ENCODE data around the gene LIPH.
A peak's percentile ranks its signal among the peaks of the same experiment; 100 is the strongest.

LIPH gene

DNA sequence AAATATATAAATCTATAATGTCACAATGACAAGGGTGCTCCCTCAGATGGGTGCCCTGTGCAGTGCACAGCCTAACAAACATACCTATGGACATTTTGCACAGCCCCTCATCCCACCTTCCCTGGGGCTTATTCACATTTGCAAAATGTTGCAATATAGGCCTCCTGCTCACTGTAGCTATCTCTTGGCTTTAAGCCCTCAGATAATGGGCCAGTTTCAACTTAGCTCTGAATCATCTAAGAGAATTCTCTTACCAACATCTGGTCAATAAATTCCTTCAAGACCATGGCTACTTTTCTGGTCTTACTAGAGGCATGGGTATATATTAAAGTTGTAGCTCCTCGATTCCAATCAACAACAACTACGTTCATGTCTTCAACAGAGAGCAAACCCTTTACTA is 17.9 kb downstream of the LIPH start:
- Histone ChIP-seq H3K36me3 (no peaks in the 10 kb centered on the region), H3K9me3 (no peaks in the 10 kb centered on the region), H3K4me3 (ENCODE audit: low read depth, low read length) (no peak overlapping the region), H3K4me1 (no peaks in the 10 kb centered on the region), H3K27me3 (no peaks in the 10 kb centered on the region)
- no peak for TF ChIP-seq CTCF (IDR thresholded peaks at IDR 0.05; ENCODE audit: low read depth, low read length)
- no peak for DNase-seq

- no peak for TF ChIP-seq CTCF (IDR thresholded peaks at IDR 0.05; ENCODE audit: low read depth, low read length)
- Histone ChIP-seq H3K36me3 (no peaks in the 10 kb centered on the region), H3K9me3 (no peaks in the 10 kb centered on the region), H3K4me3 (ENCODE audit: low read depth, low read length) (no peak overlapping the region), H3K27me3 (no peaks in the 10 kb centered on the region), H3K4me1 (no peaks in the 10 kb centered on the region)
- DNase-seq, result no peak
Observed at GRCh38 chr3:185532901-185533300, 19.5 kb downstream of the LIPH start.

- H3K4me3 ChIP-seq (ENCODE audit: low read depth, low read length), result no peak overlapping the region
- H3K36me3 ChIP-seq, result no peaks in the 10 kb centered on the region
- H3K9me3 ChIP-seq, result no peaks in the 10 kb centered on the region
- no peak for DNase-seq
- no peaks in the 10 kb centered on the region for H3K27me3 ChIP-seq
- TF ChIP-seq CTCF (IDR thresholded peaks at IDR 0.05; ENCODE audit: low read depth, low read length), result no peak
- no peaks in the 10 kb centered on the region for H3K4me1 ChIP-seq
Observed at GRCh38 chr3:185530856-185531255, 21.5 kb downstream of the LIPH start.

DNA sequence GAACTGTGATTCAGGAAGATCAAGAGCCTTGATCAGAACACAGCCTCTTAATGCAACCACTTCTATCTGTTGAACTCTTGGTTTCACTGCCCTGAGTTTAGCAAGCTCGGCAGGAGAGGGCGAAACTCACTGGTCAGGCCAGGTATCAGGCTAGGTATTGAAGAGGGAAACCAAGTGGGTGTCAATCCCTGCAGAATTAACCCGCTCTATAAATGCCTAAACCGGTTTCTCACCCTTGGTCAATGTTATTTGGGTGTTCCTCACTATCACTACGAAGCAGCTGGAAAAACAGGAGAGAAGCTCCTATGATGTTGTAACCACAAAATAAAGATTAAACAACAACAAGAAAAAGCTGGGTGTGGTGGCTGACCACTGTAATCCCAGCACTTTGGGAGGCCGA is 23.9 kb downstream of the LIPH start:
- TF ChIP-seq CTCF (IDR thresholded peaks at IDR 0.05; ENCODE audit: low read depth, low read length), result no peak
- Histone ChIP-seq H3K4me1 (no peaks in the 10 kb centered on the region), H3K36me3 (no peaks in the 10 kb centered on the region), H3K9me3 (no peaks in the 10 kb centered on the region), H3K27me3 (peaks cover 4% of the 10 kb centered on the region; the same call in 1 of the 2 replicates), H3K4me3 (ENCODE audit: low read depth, low read length) (no peak overlapping the region)
- no peak for DNase-seq

DNA sequence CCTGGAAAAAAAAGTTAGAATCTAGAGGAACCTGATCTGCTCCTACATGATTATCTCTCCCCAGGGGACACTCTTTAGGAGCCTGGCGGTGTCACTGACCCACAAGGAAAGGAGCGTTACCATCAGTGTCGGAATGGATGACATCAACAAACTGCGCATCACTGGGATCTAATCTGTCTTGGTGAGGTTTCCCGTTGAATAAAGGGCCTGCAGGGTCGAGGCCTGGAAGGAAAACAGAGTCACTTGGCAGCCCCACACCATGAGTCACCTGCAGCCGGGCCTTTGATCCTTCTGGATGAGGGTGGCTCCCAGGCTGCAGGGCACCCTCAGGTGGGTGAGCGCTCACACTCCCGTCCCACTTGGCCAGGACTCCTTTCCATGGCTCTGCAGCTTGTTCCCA is 25.0 kb downstream of the LIPH start:
- DNase-seq, result peak; percentile 24
- peaks cover 5% of the 10 kb centered on the region for H3K27me3 ChIP-seq
- no peaks in the 10 kb centered on the region for H3K9me3 ChIP-seq
- peak overlapping the region; percentile 6 for H3K4me3 ChIP-seq (ENCODE audit: low read depth, low read length)
- H3K4me1 ChIP-seq, result no peaks in the 10 kb centered on the region
- TF ChIP-seq CTCF (IDR thresholded peaks at IDR 0.05; ENCODE audit: low read depth, low read length), result no peak
- H3K36me3 ChIP-seq, result no peaks in the 10 kb centered on the region

GRCh38 chr3:185526349-185526951 is 25.9 kb downstream of the LIPH start:
- Histone ChIP-seq H3K4me1 (no peaks in the 10 kb centered on the region), H3K27me3 (peaks cover 5% of the 10 kb centered on the region), H3K4me3 (ENCODE audit: low read depth, low read length) (no peak overlapping the region), H3K9me3 (no peaks in the 10 kb centered on the region), H3K36me3 (no peaks in the 10 kb centered on the region)
- no peak for DNase-seq
- TF ChIP-seq CTCF (IDR thresholded peaks at IDR 0.05; ENCODE audit: low read depth, low read length), result no peak

Measured in BE2C (cell line).